Measurements from ENCODE around the gene SLC11A2.

GRCh38 chr12:51075390-51075789 is 49.2 kb upstream of the SLC11A2 start:
- TF ChIP-seq CEBPG (CRISPR knock-in tag; IDR thresholded peaks at IDR 0.05) (no peak), CEBPG (tag; conservative IDR thresholded peaks at IDR 0.05 in 1 of 2, IDR thresholded peaks at IDR 0.05 in 1 of 2) (no peak), L3MBTL2 (IDR thresholded peaks at IDR 0.05) (no peak), RAD21 (CRISPR knock-in tag; conservative IDR thresholded peaks at IDR 0.05 in 1 of 2, IDR thresholded peaks at IDR 0.05 in 1 of 2) (no peak), TBP (optimal IDR thresholded peaks at IDR 0.05; ENCODE audit: low read depth, low read length) (no peak), POU5F1 (IDR thresholded peaks at IDR 0.05; ENCODE audit: borderline replicate concordance, low read depth, low read length, partially characterized antibody) (no peak)
- TF ChIP-seq, protein P1, sequence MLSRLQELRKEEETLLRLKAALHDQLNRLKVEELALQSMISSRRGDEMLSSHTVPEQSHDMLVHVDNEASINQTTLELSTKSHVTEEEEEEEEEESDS (CRISPR knock-in tag; IDR thresholded peaks at IDR 0.05), result no peak
- TF ChIP-seq, protein P2, sequence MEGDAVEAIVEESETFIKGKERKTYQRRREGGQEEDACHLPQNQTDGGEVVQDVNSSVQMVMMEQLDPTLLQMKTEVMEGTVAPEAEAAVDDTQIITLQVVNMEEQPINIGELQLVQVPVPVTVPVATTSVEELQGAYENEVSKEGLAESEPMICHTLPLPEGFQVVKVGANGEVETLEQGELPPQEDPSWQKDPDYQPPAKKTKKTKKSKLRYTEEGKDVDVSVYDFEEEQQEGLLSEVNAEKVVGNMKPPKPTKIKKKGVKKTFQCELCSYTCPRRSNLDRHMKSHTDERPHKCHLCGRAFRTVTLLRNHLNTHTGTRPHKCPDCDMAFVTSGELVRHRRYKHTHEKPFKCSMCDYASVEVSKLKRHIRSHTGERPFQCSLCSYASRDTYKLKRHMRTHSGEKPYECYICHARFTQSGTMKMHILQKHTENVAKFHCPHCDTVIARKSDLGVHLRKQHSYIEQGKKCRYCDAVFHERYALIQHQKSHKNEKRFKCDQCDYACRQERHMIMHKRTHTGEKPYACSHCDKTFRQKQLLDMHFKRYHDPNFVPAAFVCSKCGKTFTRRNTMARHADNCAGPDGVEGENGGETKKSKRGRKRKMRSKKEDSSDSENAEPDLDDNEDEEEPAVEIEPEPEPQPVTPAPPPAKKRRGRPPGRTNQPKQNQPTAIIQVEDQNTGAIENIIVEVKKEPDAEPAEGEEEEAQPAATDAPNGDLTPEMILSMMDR (IDR thresholded peaks at IDR 0.05 in 2 of 3, conservative IDR thresholded peaks at IDR 0.05 in 1 of 3; ENCODE audit: insufficient read depth in 2 of 3, low read depth in 1 of 3, low read length in 3 of 3), result no peak
